NCI-H69 (cell line): ENCODE measurements around the gene SMARCA1.

Source experiments
- DNase-seq: peaks from one replicate; lab custom pipeline; 2025; lab: John Stamatoyannopoulos, UW

The SMARCA1 gene

DNA sequence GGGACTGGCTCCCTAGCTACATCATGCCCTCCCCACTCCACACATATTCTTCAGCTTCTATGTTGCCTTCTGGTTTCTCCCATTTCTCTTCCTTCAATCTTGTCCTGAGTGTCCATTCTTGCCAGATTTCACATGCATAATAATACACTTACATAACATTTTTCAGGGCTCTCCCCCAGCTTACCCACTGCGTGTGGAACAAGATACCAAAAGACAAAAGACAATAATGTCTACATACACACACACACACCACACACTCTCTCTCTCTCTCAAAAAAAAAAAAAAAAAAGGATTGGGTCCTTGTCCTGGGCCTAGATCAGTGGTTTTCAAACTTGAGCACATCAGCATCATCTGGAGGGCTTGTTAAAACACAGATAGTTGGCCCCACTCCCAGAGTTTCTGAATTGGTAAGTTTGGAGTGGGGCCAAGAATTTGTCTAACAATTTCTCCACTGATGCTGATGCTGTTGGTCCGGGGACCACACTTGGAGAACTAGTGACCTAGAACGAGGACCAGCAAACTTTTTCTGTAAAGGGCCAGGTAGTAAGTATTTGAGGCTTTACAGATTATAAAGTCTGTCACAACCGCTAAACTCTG lies 6.5 kb upstream of the SMARCA1 start:
- DNase-seq = peak; percentile 64

GRCh38 chrX:129525896-129526295 lies 2.6 kb upstream of the SMARCA1 start:
- no peak for DNase-seq

DNA sequence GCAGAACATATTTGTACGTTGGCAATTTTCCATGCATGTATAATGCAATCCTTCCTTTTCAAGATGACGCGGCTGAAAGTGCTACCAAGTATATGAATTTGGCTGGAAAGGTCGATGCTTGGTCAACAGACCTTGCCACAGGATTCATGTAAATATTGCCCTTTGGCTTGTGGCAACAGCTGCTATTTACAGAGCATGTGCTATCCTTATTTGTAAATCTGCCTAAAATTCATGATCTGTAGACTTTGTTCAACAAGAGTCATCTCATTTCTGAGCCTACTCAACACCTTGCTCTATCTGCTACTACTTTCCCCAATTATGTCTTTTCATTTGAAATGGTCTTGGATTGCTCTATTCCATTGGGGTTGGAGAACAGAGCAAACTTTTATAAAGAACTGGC lies 1.9 kb upstream of the SMARCA1 start:
- peak; percentile 9 for DNase-seq

GRCh38 chrX:129524250-129524850 lies 1.1 kb upstream of the SMARCA1 start:
- DNase-seq = no peak

DNA sequence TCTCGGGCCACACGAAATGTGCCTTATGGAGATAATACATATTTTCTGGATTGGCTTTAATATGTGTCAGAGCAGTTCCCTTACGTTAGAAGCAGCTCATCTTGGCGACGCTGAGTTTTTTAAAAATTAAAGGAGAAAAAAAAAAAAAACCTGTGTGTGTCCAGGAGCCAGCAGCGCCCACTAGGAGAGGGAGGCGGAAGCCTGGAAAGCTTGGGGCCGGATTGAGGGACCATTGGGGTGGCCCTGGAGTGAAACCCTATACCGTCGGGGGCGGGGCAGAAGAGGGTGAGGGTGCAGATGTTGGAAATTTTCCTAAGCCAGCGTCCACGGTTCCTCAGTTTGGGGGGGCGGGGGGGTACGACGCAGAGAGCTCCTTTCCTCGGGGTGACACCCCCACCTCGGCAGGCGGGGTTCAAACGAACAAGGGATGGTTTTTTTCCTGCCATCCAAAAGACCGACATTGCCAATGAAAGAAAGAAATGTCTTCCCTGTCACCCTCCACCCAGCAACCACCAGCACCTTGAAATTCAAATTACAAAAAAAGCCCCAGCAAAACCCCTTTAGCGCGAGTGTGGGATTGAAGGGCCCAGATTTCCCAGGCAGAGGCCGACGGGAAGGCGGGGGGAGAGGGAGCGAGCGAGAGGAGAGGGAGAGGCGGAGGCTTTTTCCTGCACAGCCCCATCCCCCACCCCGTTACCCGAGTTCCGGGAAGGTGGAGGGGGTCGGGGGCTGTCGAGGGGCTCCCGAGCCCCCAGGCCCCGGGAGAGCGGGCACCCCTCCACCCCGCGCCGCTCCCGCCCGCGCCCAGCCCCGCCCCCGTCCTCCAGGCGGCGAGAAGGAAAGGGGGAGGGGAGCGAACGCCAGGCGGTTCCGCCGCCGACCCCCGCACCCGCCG lies 859 bp downstream of the SMARCA1 start:
- DNase-seq = peak; percentile 77

GRCh38 chrX:129520151-129520550 lies 3.1 kb downstream of the SMARCA1 start:
- DNase-seq = no peak

GRCh38 chrX:129516402-129516801 lies 6.9 kb downstream of the SMARCA1 start:
- no peak for DNase-seq

GRCh38 chrX:129512409-129512808 lies 10.9 kb downstream of the SMARCA1 start:
- no peak for DNase-seq

GRCh38 chrX:129511689-129512088 lies 11.6 kb downstream of the SMARCA1 start:
- DNase-seq = no peak

DNA sequence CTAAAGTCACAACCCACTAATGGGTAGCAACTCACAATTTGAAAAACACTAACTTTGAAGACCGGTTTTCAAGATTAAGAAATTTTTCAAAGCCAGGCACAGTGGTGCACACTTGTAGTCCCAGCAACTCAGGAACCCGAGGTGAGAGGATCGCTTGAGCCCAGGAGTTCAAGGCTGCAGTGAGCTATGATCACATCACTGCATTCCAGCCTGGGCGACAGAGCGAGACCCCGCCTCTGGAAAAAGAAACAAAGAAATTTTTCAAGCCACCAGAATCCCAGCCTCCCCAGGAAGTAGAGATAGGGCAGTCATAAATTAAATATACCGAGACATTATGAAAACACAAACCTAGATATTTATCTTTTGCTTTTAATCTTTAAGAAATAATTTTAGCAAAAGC lies 13.0 kb downstream of the SMARCA1 start:
- DNase-seq = no peak

DNA sequence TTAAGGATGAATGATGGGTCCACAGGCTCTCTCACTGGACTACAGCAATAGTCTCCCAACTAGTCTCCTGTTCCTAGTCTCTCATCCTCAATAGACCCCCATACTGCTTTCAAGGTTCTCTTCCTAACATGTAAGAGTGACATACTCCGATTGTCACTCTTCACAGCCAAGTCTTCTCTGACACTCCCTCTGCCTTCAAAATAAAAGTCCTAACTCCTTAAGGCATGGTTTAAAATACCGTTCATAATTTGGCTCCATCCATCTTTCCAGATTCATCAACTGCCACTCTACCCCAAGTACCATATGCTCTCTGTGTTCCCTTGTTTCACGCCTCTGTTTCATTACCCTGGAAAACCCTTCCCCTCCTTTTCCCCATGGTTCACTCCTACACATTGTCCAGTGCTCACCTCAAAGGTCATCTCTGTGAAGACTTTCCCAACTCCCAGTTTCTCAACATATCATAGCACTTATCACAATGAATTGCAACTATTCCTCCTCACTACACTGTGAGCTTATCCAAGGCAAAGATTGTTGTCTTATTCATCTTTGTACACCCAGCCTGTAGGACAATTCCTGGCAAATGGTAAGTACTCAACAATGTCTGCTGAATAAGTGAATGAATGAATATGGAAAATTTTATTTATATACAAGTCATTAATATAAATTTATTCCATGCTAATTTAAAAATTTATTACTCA lies 26.0 kb downstream of the SMARCA1 start:
- DNase-seq = no peak

- no peak for DNase-seq
Measured at GRCh38 chrX:129496625-129497024, 26.7 kb downstream of the SMARCA1 start.

DNA sequence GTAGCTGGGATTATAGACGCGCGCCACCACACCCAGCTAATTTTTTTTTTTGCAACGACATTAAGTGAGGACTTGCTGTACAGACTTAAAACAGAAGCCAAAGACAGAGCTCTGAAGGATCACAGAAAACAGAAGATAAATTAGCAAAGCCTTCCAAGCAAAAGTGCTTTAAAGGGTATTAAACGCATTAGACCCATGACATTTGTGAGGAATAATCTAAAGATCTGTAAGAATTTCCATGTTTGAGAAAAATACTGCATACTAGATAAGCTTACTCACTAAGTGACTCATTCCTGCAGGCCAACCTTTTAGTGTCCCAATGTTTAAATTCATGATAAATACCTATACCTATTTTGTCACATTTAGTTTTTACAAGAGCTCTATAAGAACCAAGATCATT lies 27.4 kb downstream of the SMARCA1 start:
- no peak for DNase-seq

DNA sequence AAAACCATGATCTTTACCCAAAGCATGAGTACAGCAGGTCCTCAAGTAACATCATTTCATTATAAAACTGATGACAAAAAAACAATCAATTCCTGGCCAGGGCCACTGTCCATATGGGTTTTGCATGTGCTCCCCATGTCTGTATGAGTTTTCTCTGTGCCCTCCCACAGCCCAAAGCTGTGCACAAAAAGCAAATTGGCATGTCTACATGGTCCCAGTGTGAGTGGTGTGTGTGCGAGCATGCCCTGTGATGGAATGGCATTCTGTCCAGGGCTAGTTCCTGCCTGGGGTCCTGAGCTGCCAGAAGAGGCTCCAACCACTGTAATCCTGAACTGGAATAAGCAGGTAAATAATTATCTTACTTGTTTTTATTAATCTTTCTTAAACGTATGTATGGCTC lies 28.4 kb downstream of the SMARCA1 start:
- DNase-seq = no peak

- DNase-seq = no peak
Measured at GRCh38 chrX:129493643-129494042, 29.6 kb downstream of the SMARCA1 start.

DNA sequence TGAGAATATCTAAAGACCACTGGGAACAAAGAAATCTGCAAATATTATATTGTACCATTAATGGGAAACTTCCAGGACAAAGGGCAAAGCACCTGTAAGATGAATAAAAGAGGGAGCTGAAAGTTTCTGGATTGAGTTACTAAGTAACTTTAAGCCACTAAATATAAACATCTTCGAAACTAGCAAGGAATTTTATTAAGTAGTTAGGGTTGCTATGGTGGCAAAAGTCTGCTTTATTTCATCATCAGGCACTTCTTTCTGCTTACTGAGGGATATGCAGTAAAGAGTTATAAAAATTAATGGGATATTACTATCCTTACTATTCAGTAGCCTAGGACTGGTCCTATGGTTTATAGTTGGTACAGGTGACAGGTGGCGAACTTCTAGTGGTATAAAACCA lies 33.0 kb downstream of the SMARCA1 start:
- no peak for DNase-seq

GRCh38 chrX:129488359-129488758 lies 34.9 kb downstream of the SMARCA1 start:
- DNase-seq = no peak

- no peak for DNase-seq
Measured at GRCh38 chrX:129480889-129481288, 42.4 kb downstream of the SMARCA1 start.

DNA sequence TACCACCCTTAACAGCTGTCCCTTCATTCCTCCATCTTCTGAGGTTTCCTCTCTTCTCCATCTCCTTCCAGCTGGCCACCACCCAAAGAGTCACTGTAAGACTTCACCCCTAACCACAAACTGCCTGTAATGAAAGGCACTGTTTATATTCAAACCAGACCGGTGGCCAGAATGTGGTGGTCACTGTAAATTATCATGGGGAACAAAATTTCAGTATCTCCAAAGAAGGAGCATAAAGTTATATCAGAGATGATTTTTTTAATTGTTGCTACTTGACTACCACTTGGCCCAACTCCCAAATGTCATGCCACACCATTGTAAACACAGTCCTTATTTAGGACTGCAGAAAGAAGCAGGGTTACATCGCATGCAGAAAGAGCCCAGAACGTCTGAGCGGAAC lies 44.8 kb downstream of the SMARCA1 start:
- no peak for DNase-seq

DNA sequence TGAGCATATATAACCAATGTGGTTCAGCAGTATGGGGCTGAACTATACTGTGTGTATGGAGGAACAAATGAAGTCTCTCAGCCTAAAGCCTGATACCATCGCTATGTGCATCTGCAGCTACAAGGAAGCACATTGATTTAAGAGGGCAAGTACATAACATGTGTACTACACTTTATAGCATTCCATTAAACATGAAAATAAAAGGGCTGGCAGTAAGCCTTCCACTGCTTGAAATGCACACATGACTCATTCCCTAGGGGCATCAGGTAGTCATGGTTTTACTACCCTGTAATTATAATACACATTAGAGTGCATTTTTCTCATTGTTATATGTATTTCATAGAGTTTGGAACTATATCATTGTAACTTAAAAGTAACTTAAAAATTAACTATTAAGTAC lies 51.2 kb downstream of the SMARCA1 start:
- peak; percentile 79 for DNase-seq

DNA sequence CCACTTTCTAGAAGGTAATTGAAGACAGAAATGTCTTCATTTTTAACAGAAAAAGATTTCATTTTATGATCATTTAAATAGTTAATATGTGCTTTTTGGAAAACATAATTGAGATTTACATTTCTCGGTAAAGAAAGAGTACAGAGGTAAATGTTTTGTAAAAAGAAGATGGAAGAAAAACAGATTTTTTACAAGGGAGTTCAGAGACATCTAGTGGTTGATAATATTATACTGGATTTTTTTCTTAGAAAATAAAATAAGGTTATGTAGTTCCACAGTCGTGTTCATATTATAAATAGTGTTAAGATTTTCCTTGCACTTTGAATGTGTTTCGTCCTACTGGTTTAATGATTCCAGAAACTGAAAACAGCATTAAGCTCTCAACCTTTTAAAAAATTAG lies 60.6 kb downstream of the SMARCA1 start:
- DNase-seq = peak; percentile 4

DNA sequence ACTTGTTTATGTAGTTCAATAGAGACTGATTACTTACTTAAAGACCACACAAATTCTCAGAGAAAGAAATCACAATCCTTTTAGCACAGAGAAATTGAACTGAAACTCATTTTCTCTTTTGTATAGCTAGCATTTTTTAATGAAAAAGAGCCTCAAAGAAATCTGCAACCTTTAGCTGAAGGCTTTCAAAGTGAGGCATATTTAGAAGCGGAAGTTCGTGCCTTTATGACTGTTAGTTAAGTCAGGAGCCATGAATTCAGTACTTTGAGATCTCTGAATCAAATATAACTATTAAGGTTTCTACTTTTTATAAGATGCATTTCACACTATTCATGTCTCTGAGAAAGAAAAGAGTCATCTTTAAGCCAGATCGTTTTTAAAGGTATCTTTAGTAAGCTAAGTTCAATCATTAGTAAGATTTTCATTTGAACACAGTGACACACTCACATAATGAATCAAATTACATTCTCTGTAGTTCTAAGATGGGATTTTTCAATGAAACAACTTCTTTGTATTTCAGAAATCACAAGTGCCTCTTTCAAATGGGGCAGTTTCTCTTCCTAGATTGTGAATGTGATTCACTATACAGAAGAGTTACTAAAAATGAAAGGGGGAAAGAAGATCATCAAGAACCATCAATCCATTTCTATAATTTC lies 61.4 kb downstream of the SMARCA1 start:
- DNase-seq = no peak
